NCI-H2029 treated with DMSO at 0.1 percent for 48 hours (cell line): Measurements from ENCODE around the gene GJC2.
"Not testable (repeated sequence)": the region's sequence is repeated elsewhere in the genome, so short reads cannot be mapped to it uniquely, and the experiment has no call there.

Experiments
- DNase-seq: peaks from one replicate; lab custom pipeline; 2025; lab: John Stamatoyannopoulos, UW

The GJC2 gene

GRCh38 chr1:228149406-228150119 is at the start of gene GJC2:
Gene GJC2 (plus strand): TSS chr1:228149930. CDS start chr1:228157759, 7,829 bp downstream.
- DNase-seq = no peak

GRCh38 chr1:228100822-228101613 is 48.7 kb upstream of the GJC2 start:
- no peak for DNase-seq

GRCh38 chr1:228101614-228101993 is 48.1 kb upstream of the GJC2 start:
- DNase-seq = no peak

GRCh38 chr1:228101994-228102790 is 47.5 kb upstream of the GJC2 start:
- no peak for DNase-seq

- peak; percentile 51 for DNase-seq
These were observed 46.7 kb upstream of the GJC2 start, which contains the start of gene C1orf35 for GRCh38 chr1:228102791-228103620. Gene C1orf35 (minus strand): TSS chr1:228103325. CDS start chr1:228103227, 98 bp downstream.

- no peak for DNase-seq
These were observed 45.0 kb upstream of the GJC2 start for GRCh38 chr1:228104526-228105269.

- no peak for DNase-seq
These were observed 44.3 kb upstream of the GJC2 start for GRCh38 chr1:228105270-228105995.

- no peak for DNase-seq
These were observed 43.5 kb upstream of the GJC2 start for GRCh38 chr1:228105996-228106799.

- DNase-seq = no peak
These were observed 43.0 kb upstream of the GJC2 start for GRCh38 chr1:228106800-228107054.

GRCh38 chr1:228107636-228108035 is 42.1 kb upstream of the GJC2 start:
- no peak for DNase-seq

- DNase-seq = no peak
These were observed 41.6 kb upstream of the GJC2 start for GRCh38 chr1:228108055-228108690.

GRCh38 chr1:228108742-228109072 is 41.0 kb upstream of the GJC2 start:
- no peak for DNase-seq

- peak; percentile 82 for DNase-seq
These were observed 40.4 kb upstream of the GJC2 start, which contains the start of gene MRPL55 for GRCh38 chr1:228109073-228109961. Gene MRPL55 (minus strand): TSS chr1:228109299. CDS start chr1:228108260, 1,039 bp downstream.

- DNase-seq = no peak
These were observed 39.7 kb upstream of the GJC2 start for GRCh38 chr1:228109962-228110488.

- no peak for DNase-seq
These were observed 39.2 kb upstream of the GJC2 start for GRCh38 chr1:228110556-228110955.

GRCh38 chr1:228111315-228111714 is 38.4 kb upstream of the GJC2 start:
- not testable (repeated sequence) for DNase-seq

- no peak for DNase-seq
These were observed 37.6 kb upstream of the GJC2 start for GRCh38 chr1:228112167-228112566.

GRCh38 chr1:228112617-228113016 is 37.1 kb upstream of the GJC2 start:
- no peak for DNase-seq
